ENCODE measurements around the gene ZNF436. TPM values are rescaled to one million over a fixed set of nuclear protein-coding genes. Genes with fewer than 3 reads are reported as not detected.
A peak's percentile ranks its signal among the peaks of the same experiment; 100 is the strongest.

The ZNF436 gene
- total RNA-seq (2021): 0.44 and 0.52 TPM in 2 replicates
- long read RNA-seq, partial matches to known transcripts: 0 of 2 reads
- long read RNA-seq, other reads (novel, unspliced or antisense): 0 of 2 reads

GRCh38 chr1:23369335-23370013 lies at the start of gene ZNF436:
ZNF436 (minus strand) TSS chr1:23369836; CDS start chr1:23368005, 1,831 bp downstream.
- Histone ChIP-seq H2BK20ac (ENCODE audit: low read depth, low read length, poor library complexity, severe bottlenecking) (no peak within 1 kb of the TSS), H3K4me2 (ENCODE audit: insufficient read depth, insufficient read length, low read length) (peak within 1 kb of the TSS; percentile 81), H3K4ac (ENCODE audit: low read depth, low read length) (no peak within 1 kb of the TSS), H3K56ac (ENCODE audit: insufficient read length, low read depth, low read length) (no peak within 1 kb of the TSS), H4K91ac (ENCODE audit: insufficient read length, low read depth, low read length) (no peak within 1 kb of the TSS), H3K14ac (ENCODE audit: insufficient read depth, low read length) (no peak within 1 kb of the TSS; the same call in 1 of the 2 replicates), H3K23me2 (ENCODE audit: insufficient read length, low read depth, low read length, poor library complexity, severe bottlenecking) (peaks cover 5% of the 10 kb centered on the region), H3K27ac (ENCODE audit: insufficient read length, low read depth, low read length) (no peak within 1 kb of the TSS), H3K4me1 (ENCODE audit: insufficient read depth, low read length) (no peaks in the 10 kb centered on the region; the same call in 1 of the 2 replicates), H3K18ac (ENCODE audit: insufficient read length, low read depth, low read length) (no peak within 1 kb of the TSS), H3K27me3 (ENCODE audit: insufficient read depth, low read length) (peaks cover 64% of the 10 kb centered on the region), H3K23ac (ENCODE audit: insufficient read length, low read depth, low read length) (no peak within 1 kb of the TSS), H3K9ac (ENCODE audit: extremely low read depth, insufficient read length, low read length) (peak within 1 kb of the TSS; percentile 27), H4K8ac (replicated peaks; ENCODE audit: insufficient read length, low read depth, low read length) (no peak within 1 kb of the TSS), H3K9me3 (ENCODE audit: control insufficient read depth, low read depth, low read length) (no peaks in the 10 kb centered on the region), H3T11ph (ENCODE audit: low read length) (no peak within 1 kb of the TSS), H2BK120ac (ENCODE audit: low read depth, low read length, poor library complexity, severe bottlenecking) (no peak within 1 kb of the TSS), H2BK12ac (ENCODE audit: insufficient read length, low read depth, low read length) (no peak within 1 kb of the TSS), H3K79me2 (ENCODE audit: insufficient read depth, low read length) (no peaks in the 10 kb centered on the region), H2BK5ac (ENCODE audit: insufficient read length, low read length) (no peak within 1 kb of the TSS), H3K79me1 (ENCODE audit: insufficient read depth, low read depth, low read length, poor library complexity, severe bottlenecking) (no peaks in the 10 kb centered on the region), H4K20me1 (ENCODE audit: control insufficient read depth, insufficient read depth, insufficient read length) (peaks cover 3% of the 10 kb centered on the region), H2AFZ (ENCODE audit: low read length) (no peak within 1 kb of the TSS), H2AK5ac (ENCODE audit: insufficient read length, low read length) (no peak within 1 kb of the TSS), H2BK15ac (ENCODE audit: low read depth, low read length) (no peak within 1 kb of the TSS), H4K5ac (ENCODE audit: insufficient read length, low read depth, low read length) (no peak within 1 kb of the TSS)
- TF ChIP-seq CTCF (conservative IDR thresholded peaks at IDR 0.05): no peak
- Mint-ChIP-seq H3K36me3 (ENCODE audit: insufficient read depth in 1 of 3, low read depth in 3 of 3) (no peaks in the 10 kb centered on the region; a peak in 3 of 7 replicates), H3K27ac (peak within 1 kb of the TSS; percentile 59 to 96 (median 93); a peak in 5 of 7 replicates), H3K4me1 (peaks cover 30 to 37% of the 10 kb centered on the region in 2 experiments), H3K4me3 (peak within 1 kb of the TSS; percentile 84 to 94), H3K27me3 (ENCODE audit: low read depth) (peaks cover 38% of the 10 kb centered on the region), H3K9me3 (peaks cover 15 to 23% of the 10 kb centered on the region in 2 experiments)
- DNase-seq: no peak
- no CpG with 5 or more reads among the region's 29 CpGs for WGBS (ENCODE audit: extremely low coverage, insufficient read length, low lambda C conversion rate)

All from H9 (cell line).